D721Med (cell line): ENCODE measurements around the gene PAX5.

Experiments
- DNase-seq: peaks from one replicate; pipeline ENCODE4 v3.0.0; 2011; ENCODE audit warnings: low spot score; ENCODE audit not compliant: insufficient read length
- FAIRE-seq: peaks from 2 replicates; lab custom pipeline; 2011; peaks lifted over from hg19 to GRCh38; lab: Jason Lieb, UNC
- TF ChIP-seq, protein P1 (sequence below): IDR thresholded peaks from 2 replicates; pipeline ENCODE4 v1.5.1; 2012; ENCODE audit warnings: mild to moderate bottlenecking, control low read depth; ENCODE audit not compliant: insufficient read depth; ENCODE audit errors: missing control alignments

The PAX5 gene

GRCh38 chr9:36835271-36835996, 198.6 kb downstream of the PAX5 start:
- no peak for FAIRE-seq
- DNase-seq = no peak

GRCh38 chr9:36834736-36835135, 199.3 kb downstream of the PAX5 start:
- TF ChIP-seq, protein P1, sequence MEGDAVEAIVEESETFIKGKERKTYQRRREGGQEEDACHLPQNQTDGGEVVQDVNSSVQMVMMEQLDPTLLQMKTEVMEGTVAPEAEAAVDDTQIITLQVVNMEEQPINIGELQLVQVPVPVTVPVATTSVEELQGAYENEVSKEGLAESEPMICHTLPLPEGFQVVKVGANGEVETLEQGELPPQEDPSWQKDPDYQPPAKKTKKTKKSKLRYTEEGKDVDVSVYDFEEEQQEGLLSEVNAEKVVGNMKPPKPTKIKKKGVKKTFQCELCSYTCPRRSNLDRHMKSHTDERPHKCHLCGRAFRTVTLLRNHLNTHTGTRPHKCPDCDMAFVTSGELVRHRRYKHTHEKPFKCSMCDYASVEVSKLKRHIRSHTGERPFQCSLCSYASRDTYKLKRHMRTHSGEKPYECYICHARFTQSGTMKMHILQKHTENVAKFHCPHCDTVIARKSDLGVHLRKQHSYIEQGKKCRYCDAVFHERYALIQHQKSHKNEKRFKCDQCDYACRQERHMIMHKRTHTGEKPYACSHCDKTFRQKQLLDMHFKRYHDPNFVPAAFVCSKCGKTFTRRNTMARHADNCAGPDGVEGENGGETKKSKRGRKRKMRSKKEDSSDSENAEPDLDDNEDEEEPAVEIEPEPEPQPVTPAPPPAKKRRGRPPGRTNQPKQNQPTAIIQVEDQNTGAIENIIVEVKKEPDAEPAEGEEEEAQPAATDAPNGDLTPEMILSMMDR = no peak
- no peak for FAIRE-seq
- DNase-seq = no peak

More at GRCh38 chr9:36835271-36835996, 198.6 kb downstream of the PAX5 start:
- TF ChIP-seq, protein P1 = no peak

GRCh38 chr9:36833954-36834353, 200.1 kb downstream of the PAX5 start:
- FAIRE-seq (no peak), DNase-seq (no peak)
- TF ChIP-seq, protein P1 = no peak

- DNase-seq (no peak), FAIRE-seq (no peak)
- TF ChIP-seq, protein P1 = no peak
Measured at GRCh38 chr9:36832164-36832795, 201.8 kb downstream of the PAX5 start.

- TF ChIP-seq, protein P1 = no peak
- DNase-seq (no peak), FAIRE-seq (no peak)
Measured at GRCh38 chr9:36831381-36832161, 202.5 kb downstream of the PAX5 start.

DNA sequence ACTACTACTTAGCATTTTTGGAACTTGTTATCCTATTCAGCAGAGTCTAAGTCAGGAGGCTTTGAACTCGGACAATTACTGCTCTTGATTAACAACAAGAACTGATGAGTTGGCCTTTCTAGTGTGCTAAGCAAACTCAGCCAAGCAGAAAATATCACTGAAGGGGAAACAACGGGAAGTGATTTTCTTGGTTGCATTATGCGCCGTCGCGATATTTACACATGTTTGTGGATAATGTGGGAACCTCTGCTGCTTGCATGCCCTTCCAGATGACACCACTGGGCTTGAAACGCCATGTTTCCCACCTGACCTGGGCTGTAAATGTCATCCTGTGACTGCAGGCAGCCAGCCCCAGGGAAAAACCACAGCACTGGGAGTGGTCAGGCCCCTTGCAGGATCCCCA, 205.5 kb downstream of the PAX5 start:
- TF ChIP-seq, protein P1 = no peak
- no peak for DNase-seq
- FAIRE-seq = no peak
